ENCODE results near the gene SSC4D. TPM values are rescaled to one million over a fixed set of nuclear protein-coding genes. Genes with fewer than 3 reads are reported as not detected.

Gene SSC4D
- total RNA-seq, 1 experiment from 2014 or later, result 14.8 TPM

DNA sequence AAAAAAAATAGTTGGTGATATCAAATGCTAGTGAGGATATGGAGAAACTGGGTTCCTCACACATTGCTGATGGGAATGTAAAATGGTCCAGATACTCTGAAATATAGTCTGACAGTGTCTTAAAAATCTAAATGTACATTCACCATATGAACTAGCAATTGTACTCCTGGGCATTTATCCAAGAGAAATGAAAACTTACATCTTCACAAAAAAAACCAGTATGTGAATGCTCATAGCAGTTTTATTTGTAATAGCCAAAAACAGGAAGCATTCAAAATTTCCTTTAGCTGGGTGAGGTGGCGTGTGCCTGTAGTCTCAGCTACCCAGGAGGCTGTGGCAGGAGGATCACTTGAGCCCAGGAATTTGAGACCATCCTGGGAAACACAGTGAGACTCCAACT lies 2.1 kb upstream of the SSC4D start:
- Histone ChIP-seq H3K18ac (ENCODE audit: insufficient read length, low read depth, low read length) (no peak overlapping the region), H3K9me3 (ENCODE audit: control insufficient read depth, low read depth, low read length) (no peaks in the 10 kb centered on the region), H2BK5ac (ENCODE audit: insufficient read length, low read length) (no peak overlapping the region), H3K27me3 (ENCODE audit: insufficient read depth, low read length) (no peaks in the 10 kb centered on the region), H2BK15ac (ENCODE audit: low read depth, low read length) (no peak overlapping the region), H2AFZ (ENCODE audit: low read length) (no peak overlapping the region), H2AK5ac (ENCODE audit: insufficient read length, low read length) (no peak overlapping the region), H2BK120ac (ENCODE audit: low read depth, low read length, poor library complexity, severe bottlenecking) (no peak overlapping the region), H3K14ac (ENCODE audit: insufficient read depth, low read length) (no peak overlapping the region), H4K5ac (ENCODE audit: insufficient read length, low read depth, low read length) (no peak overlapping the region), H4K20me1 (ENCODE audit: control insufficient read depth, insufficient read depth, insufficient read length) (no peaks in the 10 kb centered on the region), H3K23ac (ENCODE audit: insufficient read length, low read depth, low read length) (no peak overlapping the region), H3K79me2 (ENCODE audit: insufficient read depth, low read length) (no peaks in the 10 kb centered on the region), H3K56ac (ENCODE audit: insufficient read length, low read depth, low read length) (no peak overlapping the region), H3K27ac (ENCODE audit: insufficient read length, low read depth, low read length) (no peak overlapping the region), H3K4ac (ENCODE audit: low read depth, low read length) (no peak overlapping the region), H3K4me1 (ENCODE audit: insufficient read depth, low read length) (peaks cover 5% of the 10 kb centered on the region; the same call in 1 of the 2 replicates), H3K9ac (ENCODE audit: extremely low read depth, insufficient read length, low read length) (no peak overlapping the region), H2BK20ac (ENCODE audit: low read depth, low read length, poor library complexity, severe bottlenecking) (no peak overlapping the region), H3T11ph (ENCODE audit: low read length) (no peak overlapping the region), H3K23me2 (ENCODE audit: insufficient read length, low read depth, low read length, poor library complexity, severe bottlenecking) (no peaks in the 10 kb centered on the region), H2BK12ac (ENCODE audit: insufficient read length, low read depth, low read length) (no peak overlapping the region), H3K79me1 (ENCODE audit: insufficient read depth, low read depth, low read length, poor library complexity, severe bottlenecking) (no peaks in the 10 kb centered on the region), H4K8ac (replicated peaks; ENCODE audit: insufficient read length, low read depth, low read length) (no peak overlapping the region), H3K4me2 (ENCODE audit: insufficient read depth, insufficient read length, low read length) (no peak overlapping the region), H4K91ac (ENCODE audit: insufficient read length, low read depth, low read length) (no peak overlapping the region)
- Mint-ChIP-seq H3K4me1 (peaks cover 18 to 29% of the 10 kb centered on the region in 2 experiments), H3K36me3 (ENCODE audit: insufficient read depth in 1 of 3, low read depth in 3 of 3) (no peaks in the 10 kb centered on the region; a peak in 1 of 7 replicates), H3K27me3 (ENCODE audit: low read depth) (no peaks in the 10 kb centered on the region), H3K9me3 (no peaks in the 10 kb centered on the region), H3K4me3 (no peak overlapping the region), H3K27ac (no peak overlapping the region)
- no peak for DNase-seq
- TF ChIP-seq, protein P1, sequence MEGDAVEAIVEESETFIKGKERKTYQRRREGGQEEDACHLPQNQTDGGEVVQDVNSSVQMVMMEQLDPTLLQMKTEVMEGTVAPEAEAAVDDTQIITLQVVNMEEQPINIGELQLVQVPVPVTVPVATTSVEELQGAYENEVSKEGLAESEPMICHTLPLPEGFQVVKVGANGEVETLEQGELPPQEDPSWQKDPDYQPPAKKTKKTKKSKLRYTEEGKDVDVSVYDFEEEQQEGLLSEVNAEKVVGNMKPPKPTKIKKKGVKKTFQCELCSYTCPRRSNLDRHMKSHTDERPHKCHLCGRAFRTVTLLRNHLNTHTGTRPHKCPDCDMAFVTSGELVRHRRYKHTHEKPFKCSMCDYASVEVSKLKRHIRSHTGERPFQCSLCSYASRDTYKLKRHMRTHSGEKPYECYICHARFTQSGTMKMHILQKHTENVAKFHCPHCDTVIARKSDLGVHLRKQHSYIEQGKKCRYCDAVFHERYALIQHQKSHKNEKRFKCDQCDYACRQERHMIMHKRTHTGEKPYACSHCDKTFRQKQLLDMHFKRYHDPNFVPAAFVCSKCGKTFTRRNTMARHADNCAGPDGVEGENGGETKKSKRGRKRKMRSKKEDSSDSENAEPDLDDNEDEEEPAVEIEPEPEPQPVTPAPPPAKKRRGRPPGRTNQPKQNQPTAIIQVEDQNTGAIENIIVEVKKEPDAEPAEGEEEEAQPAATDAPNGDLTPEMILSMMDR (conservative IDR thresholded peaks at IDR 0.05), result no peak
- WGBS (ENCODE audit: extremely low coverage, insufficient read length, low lambda C conversion rate), result no CpG with 5 or more reads among the region's 1 CpG

Data from H9 (cell line).